Measurements from ENCODE around the gene CDH13. TPM values are rescaled to one million over a fixed set of nuclear protein-coding genes. Genes with fewer than 3 reads are reported as not detected.

Gene CDH13
- total RNA-seq, 1 experiment from 2014 or later: 49.3 TPM

DNA sequence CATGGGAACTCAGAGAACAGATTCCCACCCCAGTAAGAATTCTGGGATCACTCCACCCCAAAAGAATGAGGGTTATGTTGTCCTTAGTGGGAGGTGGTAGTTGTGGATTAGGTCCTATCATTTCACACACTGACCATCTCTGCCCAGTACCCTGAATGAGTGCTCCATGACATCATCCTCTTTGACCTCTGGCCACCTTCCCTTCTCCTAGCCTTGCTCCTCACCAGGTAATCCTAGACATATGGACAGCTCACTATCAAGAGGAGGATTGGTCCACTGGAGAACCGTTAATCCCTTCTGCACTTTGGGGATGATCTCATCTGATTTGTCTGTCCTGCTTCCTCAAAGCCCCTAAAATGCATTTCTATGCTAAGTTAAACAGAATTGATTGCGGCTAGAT, 642.8 kb downstream of the CDH13 start:
- no peak overlapping the region for H3K4me3 Mint-ChIP-seq (ENCODE audit: unreplicated experiment)
- H3K4me1 Mint-ChIP-seq (ENCODE audit: insufficient read depth, unreplicated experiment): peaks cover 9% of the 10 kb centered on the region
- no peak overlapping the region for H3K27ac Mint-ChIP-seq (ENCODE audit: low read depth, unreplicated experiment)
- intact Hi-C loops (cut with micrococcal nuclease): no loop called here
- no peaks in the 10 kb centered on the region for H3K9me3 Mint-ChIP-seq (ENCODE audit: unreplicated experiment)
- TF ChIP-seq, protein P1, sequence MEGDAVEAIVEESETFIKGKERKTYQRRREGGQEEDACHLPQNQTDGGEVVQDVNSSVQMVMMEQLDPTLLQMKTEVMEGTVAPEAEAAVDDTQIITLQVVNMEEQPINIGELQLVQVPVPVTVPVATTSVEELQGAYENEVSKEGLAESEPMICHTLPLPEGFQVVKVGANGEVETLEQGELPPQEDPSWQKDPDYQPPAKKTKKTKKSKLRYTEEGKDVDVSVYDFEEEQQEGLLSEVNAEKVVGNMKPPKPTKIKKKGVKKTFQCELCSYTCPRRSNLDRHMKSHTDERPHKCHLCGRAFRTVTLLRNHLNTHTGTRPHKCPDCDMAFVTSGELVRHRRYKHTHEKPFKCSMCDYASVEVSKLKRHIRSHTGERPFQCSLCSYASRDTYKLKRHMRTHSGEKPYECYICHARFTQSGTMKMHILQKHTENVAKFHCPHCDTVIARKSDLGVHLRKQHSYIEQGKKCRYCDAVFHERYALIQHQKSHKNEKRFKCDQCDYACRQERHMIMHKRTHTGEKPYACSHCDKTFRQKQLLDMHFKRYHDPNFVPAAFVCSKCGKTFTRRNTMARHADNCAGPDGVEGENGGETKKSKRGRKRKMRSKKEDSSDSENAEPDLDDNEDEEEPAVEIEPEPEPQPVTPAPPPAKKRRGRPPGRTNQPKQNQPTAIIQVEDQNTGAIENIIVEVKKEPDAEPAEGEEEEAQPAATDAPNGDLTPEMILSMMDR (IDR thresholded peaks at IDR 0.05; ENCODE audit: unreplicated experiment): no peak
- CTCF ChIA-PET: no interaction called here
- peaks cover 12% of the 10 kb centered on the region for H3K36me3 Mint-ChIP-seq (ENCODE audit: insufficient read depth, unreplicated experiment)
- DNase-seq (ENCODE audit: unreplicated experiment): no peak
- POLR2A ChIA-PET: no interaction called here
- no peaks in the 10 kb centered on the region for H3K27me3 Mint-ChIP-seq (ENCODE audit: insufficient read depth, unreplicated experiment)
- no TSS peak for BruUV-seq (replicated peaks)

DNA sequence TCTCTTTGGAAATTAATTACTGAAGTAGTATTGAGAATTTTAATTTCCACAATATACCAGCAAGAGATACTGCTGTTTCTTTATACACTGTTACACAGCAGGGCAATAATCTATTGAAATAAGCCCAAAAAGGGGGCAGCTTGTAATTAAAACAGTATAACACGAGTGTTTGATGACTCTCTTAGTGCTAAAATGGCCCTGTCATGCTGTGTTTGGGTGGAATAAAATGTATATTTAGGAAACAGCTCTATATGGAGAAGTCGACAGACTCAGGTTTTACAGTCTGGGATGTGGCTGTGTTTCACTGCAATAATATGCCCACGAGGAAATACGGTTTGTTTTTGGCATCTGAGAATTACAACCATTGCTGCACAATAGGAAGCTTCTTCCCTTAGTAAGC, 643.3 kb downstream of the CDH13 start:
- POLR2A ChIA-PET: no interaction called here
- BruUV-seq (replicated peaks): no TSS peak
- intact Hi-C loops (cut with micrococcal nuclease): no loop called here

DNA sequence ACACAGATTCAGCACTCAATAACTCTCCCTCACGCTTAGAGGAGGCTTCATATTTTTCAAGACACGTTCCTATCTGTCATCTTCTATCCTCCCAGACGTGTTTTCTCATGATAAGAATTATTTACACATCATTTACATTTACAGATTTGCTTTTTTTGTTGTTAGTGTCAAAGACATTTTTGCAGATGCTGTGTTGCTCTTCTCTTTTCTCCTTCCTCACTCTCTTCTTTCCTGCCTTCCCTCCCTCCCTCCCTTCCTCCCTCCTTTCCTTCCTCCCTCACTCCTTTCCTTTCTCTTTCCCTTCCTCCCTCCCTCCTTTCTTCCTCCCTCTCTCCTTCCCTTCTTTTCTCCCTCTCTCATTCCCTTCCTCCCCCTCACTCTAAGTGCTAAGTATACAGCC, 643.9 kb downstream of the CDH13 start:
- Mint-ChIP-seq H3K4me3 (ENCODE audit: unreplicated experiment) (no peak overlapping the region), H3K27ac (ENCODE audit: low read depth, unreplicated experiment) (no peak overlapping the region), H3K9me3 (ENCODE audit: unreplicated experiment) (no peaks in the 10 kb centered on the region), H3K4me1 (ENCODE audit: insufficient read depth, unreplicated experiment) (peaks cover 9% of the 10 kb centered on the region), H3K27me3 (ENCODE audit: insufficient read depth, unreplicated experiment) (no peaks in the 10 kb centered on the region), H3K36me3 (ENCODE audit: insufficient read depth, unreplicated experiment) (peaks cover 12% of the 10 kb centered on the region)
- DNase-seq (ENCODE audit: unreplicated experiment): no peak
- ChIA-PET CTCF (no interaction called here), POLR2A (no interaction called here)
- intact Hi-C loops (cut with micrococcal nuclease): no loop called here
- TF ChIP-seq, protein P1 (IDR thresholded peaks at IDR 0.05; ENCODE audit: unreplicated experiment): no peak
- BruUV-seq (replicated peaks): no TSS peak

More for the DNA sequence above, 643.3 kb downstream of the CDH13 start:
- Mint-ChIP-seq H3K4me1 (ENCODE audit: insufficient read depth, unreplicated experiment) (peaks cover 9% of the 10 kb centered on the region), H3K9me3 (ENCODE audit: unreplicated experiment) (no peaks in the 10 kb centered on the region), H3K27ac (ENCODE audit: low read depth, unreplicated experiment) (no peak overlapping the region), H3K36me3 (ENCODE audit: insufficient read depth, unreplicated experiment) (peaks cover 12% of the 10 kb centered on the region), H3K27me3 (ENCODE audit: insufficient read depth, unreplicated experiment) (no peaks in the 10 kb centered on the region), H3K4me3 (ENCODE audit: unreplicated experiment) (no peak overlapping the region)
- CTCF ChIA-PET: no interaction called here
- DNase-seq (ENCODE audit: unreplicated experiment): no peak
- TF ChIP-seq, protein P1 (IDR thresholded peaks at IDR 0.05; ENCODE audit: unreplicated experiment): no peak

DNA sequence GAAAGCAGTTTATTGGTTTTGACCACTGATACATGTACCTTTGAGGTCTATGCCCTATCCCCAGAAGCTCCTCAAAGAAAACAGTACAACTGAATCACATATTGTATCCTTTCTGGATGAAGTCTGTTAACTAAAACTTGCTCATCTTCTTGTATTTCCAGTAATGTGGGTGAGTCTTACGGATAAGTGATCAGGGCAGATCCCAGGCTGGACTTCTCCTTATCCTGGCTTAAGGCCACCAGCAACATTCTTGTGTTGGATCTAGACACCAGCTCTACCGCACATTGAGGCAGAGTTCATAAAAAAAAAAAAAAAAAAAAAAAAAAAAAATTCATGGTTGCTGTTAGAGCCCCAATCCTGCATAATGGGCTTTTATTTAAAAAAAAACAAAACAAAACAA, 644.4 kb downstream of the CDH13 start:
- TF ChIP-seq, protein P1 (IDR thresholded peaks at IDR 0.05; ENCODE audit: unreplicated experiment): no peak
- H3K9me3 Mint-ChIP-seq (ENCODE audit: unreplicated experiment): no peaks in the 10 kb centered on the region
- intact Hi-C loops (cut with micrococcal nuclease): no loop called here

More for the DNA sequence above, 644.4 kb downstream of the CDH13 start:
- ChIA-PET CTCF (no interaction called here), POLR2A (no interaction called here)
- no TSS peak for BruUV-seq (replicated peaks)
- no peak for DNase-seq (ENCODE audit: unreplicated experiment)
- H3K27me3 Mint-ChIP-seq (ENCODE audit: insufficient read depth, unreplicated experiment): no peaks in the 10 kb centered on the region
- no peak overlapping the region for H3K4me3 Mint-ChIP-seq (ENCODE audit: unreplicated experiment)
- H3K4me1 Mint-ChIP-seq (ENCODE audit: insufficient read depth, unreplicated experiment): peaks cover 9% of the 10 kb centered on the region
- no peak overlapping the region for H3K27ac Mint-ChIP-seq (ENCODE audit: low read depth, unreplicated experiment)
- peaks cover 12% of the 10 kb centered on the region for H3K36me3 Mint-ChIP-seq (ENCODE audit: insufficient read depth, unreplicated experiment)

Measured in MCF 10A (cell line).